Cardiac muscle cell (in vitro differentiated cells and primary cell): Measurements from ENCODE around the gene ATE1. TPM values are rescaled to one million over a fixed set of nuclear protein-coding genes. Genes with fewer than 3 reads are reported as not detected.

ENCODE experiments used
- DNase-seq, 2 donors: peaks; one replicate each; pipeline versions ENCODE4 v3.0.0 to v3.0.0-alpha.2; 2010 to 2017; ENCODE audit warnings: low read depth in 1 of 2, low spot score in 1 of 2
- H3K27ac ChIP-seq: fragments of 200-600 bp; sonication (generic); 2 replicates; pipeline ENCODE4 v1.5.1; 2016
- H3K27me3 ChIP-seq: fragments of 200-600 bp; sonication (generic); 2 replicates; pipeline ENCODE4 v1.6.0; 2016; ENCODE audit warnings: control low read depth
- H3K36me3 ChIP-seq: fragments of 200-600 bp; sonication (generic); 2 replicates; pipeline ENCODE4 v1.5.1; 2016; ENCODE audit warnings: control low read depth
- H3K4me1 ChIP-seq: fragments of 200-600 bp; sonication (generic); 2 replicates; pipeline ENCODE4 v1.8.1; 2017; ENCODE audit warnings: low read depth, mild to moderate bottlenecking, mixed run types
- H3K4me3 ChIP-seq: fragments of 200-600 bp; sonication (generic); 2 replicates; pipeline ENCODE4 v1.5.1; 2016; ENCODE audit warnings: mild to moderate bottlenecking
- H3K9me3 ChIP-seq: fragments of 200-600 bp; sonication (generic); 2 replicates; pipeline ENCODE4 v1.5.1; 2017; ENCODE audit warnings: low read depth, mild to moderate bottlenecking, control low read depth
- CTCF ChIP-seq: IDR thresholded peaks from 2 replicates; pipeline ENCODE4 v1.5.1; 2012; ENCODE audit warnings: low read depth, mild to moderate bottlenecking, low read length
- polyA plus RNA-seq: library from polyadenylated mRNA; unstranded; fragments of >200 nt; fragmentation: Nextera tagmentation; extraction: Ambion mirVana; gene quantifications from 2 replicates; pipeline ENCODE4 v1.2.1, GENCODE V29; 2016
- total RNA-seq: library from RNA; depleted of rRNA; stranded (reverse); fragments of >200 nt; gene quantifications from 2 replicates; pipeline ENCODE4 v1.2.3, GENCODE V29; 2016

ATE1 gene
- total and polyA plus RNA-seq, 2 experiments from 2014 or later: 18.4 to 21.4 TPM

- no peak overlapping the region for H3K27ac ChIP-seq
- DNase-seq: no peak
- TF ChIP-seq CTCF: no peak
These were observed 173.2 kb downstream of the ATE1 start for GRCh38 chr10:121754666-121755065.

GRCh38 chr10:121753726-121754476 lies 173.9 kb downstream of the ATE1 start:
- H3K4me3 ChIP-seq: no peak overlapping the region
- peak in 1 of 2 donors; percentile 72 for DNase-seq
- H3K4me1 ChIP-seq: no peaks in the 10 kb centered on the region
- H3K9me3 ChIP-seq: no peaks in the 10 kb centered on the region
- peak; percentile 47 for TF ChIP-seq CTCF
- no peak overlapping the region for H3K27ac ChIP-seq
- no peaks in the 10 kb centered on the region for H3K36me3 ChIP-seq
- no peaks in the 10 kb centered on the region for H3K27me3 ChIP-seq

More at GRCh38 chr10:121754666-121755065, 173.2 kb downstream of the ATE1 start:
- H3K27me3 ChIP-seq: no peaks in the 10 kb centered on the region
- no peaks in the 10 kb centered on the region for H3K4me1 ChIP-seq
- no peak overlapping the region for H3K4me3 ChIP-seq
- H3K9me3 ChIP-seq: no peaks in the 10 kb centered on the region
- H3K36me3 ChIP-seq: no peaks in the 10 kb centered on the region

GRCh38 chr10:121751191-121751760 lies 176.6 kb downstream of the ATE1 start:
- TF ChIP-seq CTCF: no peak
- Histone ChIP-seq H3K27me3 (no peaks in the 10 kb centered on the region), H3K9me3 (no peaks in the 10 kb centered on the region), H3K27ac (no peak overlapping the region), H3K36me3 (no peaks in the 10 kb centered on the region), H3K4me1 (peaks cover 12% of the 10 kb centered on the region), H3K4me3 (no peak overlapping the region)
- no peak for DNase-seq

GRCh38 chr10:121747163-121747775 lies 180.6 kb downstream of the ATE1 start:
- DNase-seq: peak in 1 of 2 donors; percentile 45
- no peak for TF ChIP-seq CTCF
- Histone ChIP-seq H3K4me1 (peaks cover 12% of the 10 kb centered on the region), H3K27ac (peak overlapping the region; percentile 72), H3K36me3 (no peaks in the 10 kb centered on the region), H3K9me3 (no peaks in the 10 kb centered on the region), H3K27me3 (no peaks in the 10 kb centered on the region), H3K4me3 (no peak overlapping the region)

DNA sequence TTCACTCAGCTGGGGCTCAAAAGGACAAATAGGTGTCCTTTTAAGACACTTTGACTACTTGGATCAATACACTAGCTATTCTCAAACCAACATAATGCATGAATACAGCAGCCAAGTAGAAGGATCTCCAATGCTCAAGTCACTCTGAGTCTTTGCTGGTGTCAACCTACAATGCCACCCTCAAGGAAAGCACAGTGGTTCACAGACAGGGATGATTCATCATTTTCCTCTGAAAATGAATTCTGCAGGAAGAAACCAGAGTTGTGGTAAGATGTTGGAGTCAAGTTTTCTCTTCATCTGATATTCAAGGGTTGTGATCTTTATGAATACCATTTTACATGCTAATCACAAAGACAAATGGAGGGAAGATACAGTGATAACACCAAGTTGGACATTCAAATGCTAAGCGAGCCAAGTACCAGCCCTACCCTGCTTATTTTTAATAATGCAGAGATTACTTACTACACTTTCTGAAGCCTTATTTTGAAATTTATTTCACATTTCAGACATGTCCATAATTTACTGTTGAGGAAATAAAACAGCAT lies 186.5 kb downstream of the ATE1 start:
- no peak for DNase-seq
- TF ChIP-seq CTCF: no peak

More for the DNA sequence above, 186.5 kb downstream of the ATE1 start:
- no peaks in the 10 kb centered on the region for H3K9me3 ChIP-seq
- H3K36me3 ChIP-seq: no peaks in the 10 kb centered on the region
- no peak overlapping the region for H3K27ac ChIP-seq
- no peak overlapping the region for H3K4me3 ChIP-seq
- H3K27me3 ChIP-seq: no peaks in the 10 kb centered on the region
- peaks cover 9% of the 10 kb centered on the region for H3K4me1 ChIP-seq
